Measurements from ENCODE around the gene TADA2B.
"Not testable (repeated sequence)": the region's sequence is repeated elsewhere in the genome, so short reads cannot be mapped to it uniquely, and the experiment has no call there.

Gene TADA2B

GRCh38 chr4:7083597-7084563 is 40.7 kb downstream of the TADA2B start:
- DNase-seq (ENCODE audit: low spot score) = no peak

- DNase-seq (ENCODE audit: low spot score) = not testable (repeated sequence)
These were observed 41.4 kb downstream of the TADA2B start for GRCh38 chr4:7084564-7084961.

GRCh38 chr4:7086384-7086783 is 43.2 kb downstream of the TADA2B start:
- DNase-seq (ENCODE audit: low spot score) = no peak

- no peak for DNase-seq (ENCODE audit: low spot score)
These were observed 43.9 kb downstream of the TADA2B start for GRCh38 chr4:7087036-7087435.

GRCh38 chr4:7089213-7089986 is 46.2 kb downstream of the TADA2B start:
- no peak for DNase-seq (ENCODE audit: low spot score)

GRCh38 chr4:7092026-7092425 is 48.9 kb downstream of the TADA2B start:
- no peak for DNase-seq (ENCODE audit: low spot score)

- DNase-seq (ENCODE audit: low spot score) = no peak
These were observed 51.7 kb downstream of the TADA2B start for GRCh38 chr4:7094916-7095315.

GRCh38 chr4:7095611-7096155 is 52.5 kb downstream of the TADA2B start:
- no peak for DNase-seq (ENCODE audit: low spot score)

GRCh38 chr4:7096236-7096635 is 53.1 kb downstream of the TADA2B start:
- no peak for DNase-seq (ENCODE audit: low spot score)

GRCh38 chr4:7101692-7102515 is 58.7 kb downstream of the TADA2B start:
- peak; percentile 82 for DNase-seq (ENCODE audit: low spot score)

- DNase-seq (ENCODE audit: low spot score) = not testable (repeated sequence)
These were observed 59.3 kb downstream of the TADA2B start for GRCh38 chr4:7102516-7102909.

GRCh38 chr4:7103031-7103606 is 59.9 kb downstream of the TADA2B start:
- DNase-seq (ENCODE audit: low spot score) = peak; percentile 88

GRCh38 chr4:7103607-7104365 is 60.6 kb downstream of the TADA2B start:
- no peak for DNase-seq (ENCODE audit: low spot score)

- DNase-seq (ENCODE audit: low spot score) = no peak
These were observed 61.3 kb downstream of the TADA2B start for GRCh38 chr4:7104366-7105031.

GRCh38 chr4:7105276-7105675 is 62.1 kb downstream of the TADA2B start:
- DNase-seq (ENCODE audit: low spot score) = no peak

GRCh38 chr4:7107166-7107905 is 64.2 kb downstream of the TADA2B start:
- no peak for DNase-seq (ENCODE audit: low spot score)
